NCI-H1694 (cell line): ENCODE results near the gene RAB23.

ENCODE experiments used
- DNase-seq: peaks from one replicate; lab custom pipeline; 2025; lab: John Stamatoyannopoulos, UW

The RAB23 gene

GRCh38 chr6:57242505-57242904, 20.4 kb upstream of the RAB23 start:
- DNase-seq, result no peak

GRCh38 chr6:57226221-57226620, 4.1 kb upstream of the RAB23 start:
- DNase-seq, result no peak

- DNase-seq, result no peak
These were observed 2.8 kb upstream of the RAB23 start for GRCh38 chr6:57224769-57225515.

- DNase-seq, result no peak
These were observed 603 bp upstream of the RAB23 start for GRCh38 chr6:57222743-57223077.

- peak; percentile 39 for DNase-seq
These were observed 744 bp downstream of the RAB23 start for GRCh38 chr6:57221191-57221935.

GRCh38 chr6:57220083-57220703, 1.9 kb downstream of the RAB23 start:
- DNase-seq, result no peak

- DNase-seq, result no peak
These were observed 4.8 kb downstream of the RAB23 start for GRCh38 chr6:57217270-57217669.

GRCh38 chr6:57216235-57217101, 5.6 kb downstream of the RAB23 start:
- DNase-seq, result no peak

- no peak for DNase-seq
These were observed 6.8 kb downstream of the RAB23 start for GRCh38 chr6:57215260-57215659.

- DNase-seq, result no peak
These were observed 12.0 kb downstream of the RAB23 start for GRCh38 chr6:57210060-57210459.

GRCh38 chr6:57209030-57209429, 13.1 kb downstream of the RAB23 start:
- DNase-seq, result no peak

GRCh38 chr6:57207872-57208271, 14.2 kb downstream of the RAB23 start:
- DNase-seq, result no peak

GRCh38 chr6:57207141-57207540, 15.0 kb downstream of the RAB23 start:
- no peak for DNase-seq

- DNase-seq, result no peak
These were observed 16.4 kb downstream of the RAB23 start for GRCh38 chr6:57205550-57206328.

- DNase-seq, result no peak
These were observed 20.4 kb downstream of the RAB23 start for GRCh38 chr6:57201718-57202117.

- DNase-seq, result no peak
These were observed 23.0 kb downstream of the RAB23 start for GRCh38 chr6:57198926-57199636.

GRCh38 chr6:57195457-57195856, 26.6 kb downstream of the RAB23 start:
- no peak for DNase-seq

- DNase-seq, result no peak
These were observed 28.9 kb downstream of the RAB23 start for GRCh38 chr6:57193177-57193576.

GRCh38 chr6:57190140-57190539, 32.0 kb downstream of the RAB23 start:
- no peak for DNase-seq

GRCh38 chr6:57183336-57183735, 38.8 kb downstream of the RAB23 start:
- DNase-seq, result no peak

GRCh38 chr6:57182017-57182432, 40.1 kb downstream of the RAB23 start:
- no peak for DNase-seq
